ENCODE results near the gene C10orf90.

- TF ChIP-seq EZH2 (IDR thresholded peaks at IDR 0.05) (no peak), CTCF (IDR thresholded peaks at IDR 0.05) (no peak), EZH2phosphoT487 (IDR thresholded peaks at IDR 0.05) (no peak)
Measured at GRCh38 chr10:126632705-126633104, 37.8 kb downstream of the C10orf90 start.

Measured in neural progenitor cell (in vitro differentiated cells).